ENCODE measurements around the gene SDK1.

SDK1 gene

GRCh38 chr7:3408814-3409595 lies 108.0 kb downstream of the SDK1 start:
- no peak overlapping the region for H3K4me3 Mint-ChIP-seq
- ATAC-seq (replicated peaks; ENCODE audit: extremely low read depth, poor library complexity, severe bottlenecking) (no peak), DNase-seq (ENCODE audit: low spot score in 2 of 2) (no peak)
- H3K36me3 Mint-ChIP-seq (ENCODE audit: insufficient read depth), result no peaks in the 10 kb centered on the region
- no peaks in the 10 kb centered on the region for H3K9me3 Mint-ChIP-seq
- peaks cover 64% of the 10 kb centered on the region for H3K27me3 Mint-ChIP-seq
- H3K4me1 Mint-ChIP-seq, result no peaks in the 10 kb centered on the region
- H3K27ac Mint-ChIP-seq (ENCODE audit: low read depth), result no peak overlapping the region

- H3K36me3 Mint-ChIP-seq (ENCODE audit: insufficient read depth), result no peaks in the 10 kb centered on the region
- no peak overlapping the region for H3K4me3 Mint-ChIP-seq
- H3K27ac Mint-ChIP-seq (ENCODE audit: low read depth), result no peak overlapping the region
- H3K9me3 Mint-ChIP-seq, result no peaks in the 10 kb centered on the region
- H3K27me3 Mint-ChIP-seq, result peaks cover 52% of the 10 kb centered on the region
- DNase-seq (ENCODE audit: low spot score in 2 of 2) (no peak), ATAC-seq (replicated peaks; ENCODE audit: extremely low read depth, poor library complexity, severe bottlenecking) (no peak)
- H3K4me1 Mint-ChIP-seq, result no peaks in the 10 kb centered on the region
Observed at GRCh38 chr7:3412871-3413270, 111.8 kb downstream of the SDK1 start.

GRCh38 chr7:3415861-3416312 lies 114.8 kb downstream of the SDK1 start:
- Mint-ChIP-seq H3K4me3 (no peak overlapping the region), H3K9me3 (no peaks in the 10 kb centered on the region), H3K4me1 (no peaks in the 10 kb centered on the region), H3K27me3 (peaks cover 43% of the 10 kb centered on the region), H3K27ac (ENCODE audit: low read depth) (no peak overlapping the region), H3K36me3 (ENCODE audit: insufficient read depth) (no peaks in the 10 kb centered on the region)
- ATAC-seq (replicated peaks; ENCODE audit: extremely low read depth, poor library complexity, severe bottlenecking) (no peak), DNase-seq (ENCODE audit: low spot score in 2 of 2) (no peak)

- DNase-seq (ENCODE audit: low spot score in 2 of 2) (no peak), ATAC-seq (replicated peaks; ENCODE audit: extremely low read depth, poor library complexity, severe bottlenecking) (no peak)
- H3K27me3 Mint-ChIP-seq, result peaks cover 37% of the 10 kb centered on the region
- H3K27ac Mint-ChIP-seq (ENCODE audit: low read depth), result no peak overlapping the region
- no peak overlapping the region for H3K4me3 Mint-ChIP-seq
- no peaks in the 10 kb centered on the region for H3K9me3 Mint-ChIP-seq
- H3K4me1 Mint-ChIP-seq, result no peaks in the 10 kb centered on the region
- no peaks in the 10 kb centered on the region for H3K36me3 Mint-ChIP-seq (ENCODE audit: insufficient read depth)
Observed at GRCh38 chr7:3416453-3416852, 115.4 kb downstream of the SDK1 start.

GRCh38 chr7:3425087-3425486 lies 124.0 kb downstream of the SDK1 start:
- H3K4me1 Mint-ChIP-seq, result no peaks in the 10 kb centered on the region
- no peak overlapping the region for H3K4me3 Mint-ChIP-seq
- H3K9me3 Mint-ChIP-seq, result peaks cover 4% of the 10 kb centered on the region
- H3K27ac Mint-ChIP-seq (ENCODE audit: low read depth), result no peak overlapping the region
- no peak for ATAC-seq (replicated peaks; ENCODE audit: extremely low read depth, poor library complexity, severe bottlenecking)
- H3K27me3 Mint-ChIP-seq, result no peaks in the 10 kb centered on the region
- no peaks in the 10 kb centered on the region for H3K36me3 Mint-ChIP-seq (ENCODE audit: insufficient read depth)
- DNase-seq (ENCODE audit: low spot score in 2 of 2), result no peak

- H3K4me1 Mint-ChIP-seq, result no peaks in the 10 kb centered on the region
- H3K27me3 Mint-ChIP-seq, result no peaks in the 10 kb centered on the region
- H3K4me3 Mint-ChIP-seq, result no peak overlapping the region
- H3K36me3 Mint-ChIP-seq (ENCODE audit: insufficient read depth), result no peaks in the 10 kb centered on the region
- no peak overlapping the region for H3K27ac Mint-ChIP-seq (ENCODE audit: low read depth)
- no peak for ATAC-seq (replicated peaks; ENCODE audit: extremely low read depth, poor library complexity, severe bottlenecking)
- peaks cover 4% of the 10 kb centered on the region for H3K9me3 Mint-ChIP-seq
- DNase-seq (ENCODE audit: low spot score in 2 of 2), result no peak
Observed at GRCh38 chr7:3426064-3426463, 125.0 kb downstream of the SDK1 start.

GRCh38 chr7:3427957-3428356 lies 126.9 kb downstream of the SDK1 start:
- H3K4me3 Mint-ChIP-seq, result no peak overlapping the region
- H3K9me3 Mint-ChIP-seq, result no peaks in the 10 kb centered on the region
- DNase-seq (ENCODE audit: low spot score in 2 of 2), result no peak
- H3K36me3 Mint-ChIP-seq (ENCODE audit: insufficient read depth), result no peaks in the 10 kb centered on the region
- peaks cover under 1% of the 10 kb centered on the region for H3K27me3 Mint-ChIP-seq
- ATAC-seq (replicated peaks; ENCODE audit: extremely low read depth, poor library complexity, severe bottlenecking), result no peak
- H3K4me1 Mint-ChIP-seq, result no peaks in the 10 kb centered on the region
- H3K27ac Mint-ChIP-seq (ENCODE audit: low read depth), result no peak overlapping the region

- Mint-ChIP-seq H3K4me1 (no peaks in the 10 kb centered on the region), H3K36me3 (ENCODE audit: insufficient read depth) (no peaks in the 10 kb centered on the region), H3K9me3 (no peaks in the 10 kb centered on the region), H3K4me3 (no peak overlapping the region), H3K27me3 (peaks cover 9% of the 10 kb centered on the region), H3K27ac (ENCODE audit: low read depth) (no peak overlapping the region)
- ATAC-seq (replicated peaks; ENCODE audit: extremely low read depth, poor library complexity, severe bottlenecking), result no peak
- DNase-seq (ENCODE audit: low spot score in 2 of 2), result no peak
Observed at GRCh38 chr7:3429981-3430380, 128.9 kb downstream of the SDK1 start.

GRCh38 chr7:3430588-3430987 lies 129.5 kb downstream of the SDK1 start:
- Mint-ChIP-seq H3K27ac (ENCODE audit: low read depth) (no peak overlapping the region), H3K36me3 (ENCODE audit: insufficient read depth) (no peaks in the 10 kb centered on the region), H3K4me1 (no peaks in the 10 kb centered on the region), H3K27me3 (peaks cover 9% of the 10 kb centered on the region), H3K4me3 (no peak overlapping the region), H3K9me3 (no peaks in the 10 kb centered on the region)
- DNase-seq (ENCODE audit: low spot score in 2 of 2) (no peak), ATAC-seq (replicated peaks; ENCODE audit: extremely low read depth, poor library complexity, severe bottlenecking) (no peak)

GRCh38 chr7:3431306-3431705 lies 130.3 kb downstream of the SDK1 start:
- DNase-seq (ENCODE audit: low spot score in 2 of 2), result no peak
- no peak for ATAC-seq (replicated peaks; ENCODE audit: extremely low read depth, poor library complexity, severe bottlenecking)
- Mint-ChIP-seq H3K27me3 (peaks cover 9% of the 10 kb centered on the region), H3K36me3 (ENCODE audit: insufficient read depth) (no peaks in the 10 kb centered on the region), H3K4me1 (no peaks in the 10 kb centered on the region), H3K9me3 (no peaks in the 10 kb centered on the region), H3K27ac (ENCODE audit: low read depth) (no peak overlapping the region), H3K4me3 (no peak overlapping the region)

GRCh38 chr7:3432911-3433310 lies 131.9 kb downstream of the SDK1 start:
- DNase-seq (ENCODE audit: low spot score in 2 of 2), result no peak
- H3K9me3 Mint-ChIP-seq, result no peaks in the 10 kb centered on the region
- no peaks in the 10 kb centered on the region for H3K36me3 Mint-ChIP-seq (ENCODE audit: insufficient read depth)
- no peak overlapping the region for H3K4me3 Mint-ChIP-seq
- H3K27ac Mint-ChIP-seq (ENCODE audit: low read depth), result no peak overlapping the region
- ATAC-seq (replicated peaks; ENCODE audit: extremely low read depth, poor library complexity, severe bottlenecking), result no peak
- no peaks in the 10 kb centered on the region for H3K4me1 Mint-ChIP-seq
- H3K27me3 Mint-ChIP-seq, result peaks cover 9% of the 10 kb centered on the region

GRCh38 chr7:3434611-3435010 lies 133.6 kb downstream of the SDK1 start:
- Mint-ChIP-seq H3K27ac (ENCODE audit: low read depth) (no peak overlapping the region), H3K9me3 (no peaks in the 10 kb centered on the region), H3K27me3 (peaks cover 9% of the 10 kb centered on the region), H3K4me3 (no peak overlapping the region), H3K4me1 (no peaks in the 10 kb centered on the region), H3K36me3 (ENCODE audit: insufficient read depth) (no peaks in the 10 kb centered on the region)
- ATAC-seq (replicated peaks; ENCODE audit: extremely low read depth, poor library complexity, severe bottlenecking) (no peak), DNase-seq (ENCODE audit: low spot score in 2 of 2) (no peak)

- Mint-ChIP-seq H3K9me3 (no peaks in the 10 kb centered on the region), H3K27ac (ENCODE audit: low read depth) (no peak overlapping the region)
Observed at GRCh38 chr7:3436112-3436511, 135.1 kb downstream of the SDK1 start.

More at GRCh38 chr7:3436112-3436511, 135.1 kb downstream of the SDK1 start:
- DNase-seq (ENCODE audit: low spot score in 2 of 2), result no peak
- no peak for ATAC-seq (replicated peaks; ENCODE audit: extremely low read depth, poor library complexity, severe bottlenecking)
- H3K4me3 Mint-ChIP-seq, result no peak overlapping the region
- H3K36me3 Mint-ChIP-seq (ENCODE audit: insufficient read depth), result no peaks in the 10 kb centered on the region
- H3K4me1 Mint-ChIP-seq, result no peaks in the 10 kb centered on the region
- H3K27me3 Mint-ChIP-seq, result peaks cover 9% of the 10 kb centered on the region

All from central memory CD8-positive, alpha-beta T cell (primary cell).